PFSK-1 (cell line): Measurements from ENCODE around the gene STK24.

Source experiments
- FOXP2 ChIP-seq: optimal IDR thresholded peaks from 2 replicates; pipeline ENCODE3; 2011; ENCODE audit warnings: borderline replicate concordance, control low read depth, inconsistent platforms; ENCODE audit not compliant: insufficient read depth; ENCODE audit errors: extremely low read length, extremely low read depth
- POLR2AphosphoS5 ChIP-seq: IDR thresholded peaks from 2 replicates; pipeline ENCODE4 v1.6.1; 2012; ENCODE audit warnings: low read depth, mild to moderate bottlenecking, control low read depth, low read length, moderate library complexity
- REST ChIP-seq, 2 experiments: IDR thresholded peaks; 2 replicates each; pipeline versions ENCODE4 v1.6.1 to v1.8.0; 2011 to 2012; ENCODE audit warnings: low read depth in 2 of 2, low read length in 2 of 2, control low read depth in 1 of 2, inconsistent platforms in 1 of 2, mild to moderate bottlenecking in 1 of 2, moderate library complexity in 1 of 2; ENCODE audit not compliant: insufficient read depth in 1 of 2
- SIN3A ChIP-seq: IDR thresholded peaks from 2 replicates; pipeline ENCODE4 v1.6.1; 2012; ENCODE audit warnings: mild to moderate bottlenecking, low read length, moderate library complexity, borderline replicate concordance; ENCODE audit not compliant: insufficient read depth
- TAF1 ChIP-seq: IDR thresholded peaks from 2 replicates; pipeline ENCODE4 v1.6.1; 2012; ENCODE audit warnings: low read length, control low read depth, borderline replicate concordance; ENCODE audit not compliant: insufficient read depth

STK24 gene

DNA sequence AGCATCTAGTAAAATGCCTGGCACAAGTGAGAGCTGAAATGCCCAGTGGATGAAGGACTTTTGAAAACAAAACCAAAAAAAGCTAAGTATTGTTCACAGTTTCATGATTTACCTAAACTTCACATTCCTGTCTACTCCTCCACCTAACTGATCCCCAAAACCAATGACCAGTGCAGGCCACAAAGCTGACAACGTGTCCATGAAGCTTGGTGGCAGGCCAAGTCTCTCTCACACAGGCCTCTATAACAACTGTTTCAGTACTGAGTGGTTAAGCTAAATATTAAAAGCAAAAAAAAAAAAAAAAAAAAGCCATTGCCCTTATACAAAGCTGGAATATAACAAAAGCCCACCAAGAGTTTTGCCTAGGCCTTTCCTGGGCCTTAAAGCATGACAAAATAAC, 36.4 kb downstream of the STK24 start:
- TF ChIP-seq FOXP2, result no peak
- TF ChIP-seq SIN3A, result no peak
- no peak for TF ChIP-seq POLR2AphosphoS5
- no peak for TF ChIP-seq REST (IDR thresholded peaks at IDR 0.05; ENCODE audit: insufficient read depth in 1 of 2, low read depth in 2 of 2, low read length in 2 of 2)
- TF ChIP-seq TAF1, result no peak

GRCh38 chr13:98539666-98540065, 37.2 kb downstream of the STK24 start:
- TF ChIP-seq SIN3A (no peak), REST (IDR thresholded peaks at IDR 0.05; ENCODE audit: insufficient read depth in 1 of 2, low read depth in 2 of 2, low read length in 2 of 2) (no peak), FOXP2 (no peak), TAF1 (no peak), POLR2AphosphoS5 (no peak)

- no peak for TF ChIP-seq TAF1
These were observed 38.0 kb downstream of the STK24 start for GRCh38 chr13:98538876-98539275.

DNA sequence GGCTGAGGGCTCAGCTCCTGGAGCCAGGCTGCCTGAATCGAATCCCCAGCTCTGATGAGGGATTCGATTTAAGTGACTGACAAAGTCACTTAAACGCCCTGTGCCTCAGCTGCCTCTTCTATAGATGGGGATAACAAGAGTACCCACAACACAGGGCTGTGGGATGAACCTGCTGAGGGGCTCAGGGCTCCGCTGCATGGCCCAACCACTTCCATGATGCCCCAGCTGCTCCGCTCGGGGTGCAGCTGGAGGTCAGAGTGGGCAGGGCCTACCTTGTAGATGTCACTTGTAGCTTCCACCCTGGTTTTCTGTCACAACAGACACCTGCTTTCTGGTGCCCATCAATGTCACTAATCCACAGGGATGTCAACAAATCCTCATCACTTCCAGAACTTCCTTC, 39.2 kb downstream of the STK24 start:
- TF ChIP-seq SIN3A, result no peak
- no peak for TF ChIP-seq POLR2AphosphoS5
- no peak for TF ChIP-seq TAF1

DNA sequence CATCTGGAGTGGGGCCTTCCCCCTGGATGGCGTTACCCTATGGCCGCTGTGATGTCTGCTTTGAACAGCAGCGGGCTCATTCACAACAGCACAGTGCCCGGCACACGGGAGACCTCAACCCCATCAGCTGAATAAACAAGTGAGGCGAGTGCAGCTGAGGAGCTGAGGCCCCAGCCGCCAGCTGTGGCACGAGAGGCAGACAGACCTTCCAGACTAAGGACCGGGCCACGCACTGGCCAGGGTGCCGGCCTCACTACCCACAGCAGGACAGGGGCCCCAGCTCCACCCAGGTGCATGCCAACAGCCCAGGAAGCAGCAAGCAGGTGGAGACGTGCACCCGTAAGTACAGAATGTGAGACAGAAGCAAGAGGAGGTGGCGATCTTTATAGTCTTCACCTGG, 39.6 kb downstream of the STK24 start:
- TF ChIP-seq POLR2AphosphoS5, result no peak
- TF ChIP-seq FOXP2, result no peak
- TF ChIP-seq REST (IDR thresholded peaks at IDR 0.05; ENCODE audit: insufficient read depth in 1 of 2, low read depth in 2 of 2, low read length in 2 of 2), result no peak
- TF ChIP-seq TAF1, result no peak
- TF ChIP-seq SIN3A, result no peak

GRCh38 chr13:98536729-98537128, 40.2 kb downstream of the STK24 start:
- TF ChIP-seq SIN3A (no peak), POLR2AphosphoS5 (no peak), FOXP2 (no peak), TAF1 (no peak), REST (IDR thresholded peaks at IDR 0.05; ENCODE audit: insufficient read depth in 1 of 2, low read depth in 2 of 2, low read length in 2 of 2) (no peak)
